ENCODE measurements around the gene ANKRA2. TPM values are rescaled to one million over a fixed set of nuclear protein-coding genes. Genes with fewer than 3 reads are reported as not detected.
A peak's percentile ranks its signal among the peaks of the same experiment; 100 is the strongest.

The ANKRA2 gene
- total and polyA plus RNA-seq, 9 of the 15 experiments (the other 6 are each of a cell fraction or from before 2014, with no cell fraction given): 7.9 to 28.7 (median 12.8) TPM

DNA sequence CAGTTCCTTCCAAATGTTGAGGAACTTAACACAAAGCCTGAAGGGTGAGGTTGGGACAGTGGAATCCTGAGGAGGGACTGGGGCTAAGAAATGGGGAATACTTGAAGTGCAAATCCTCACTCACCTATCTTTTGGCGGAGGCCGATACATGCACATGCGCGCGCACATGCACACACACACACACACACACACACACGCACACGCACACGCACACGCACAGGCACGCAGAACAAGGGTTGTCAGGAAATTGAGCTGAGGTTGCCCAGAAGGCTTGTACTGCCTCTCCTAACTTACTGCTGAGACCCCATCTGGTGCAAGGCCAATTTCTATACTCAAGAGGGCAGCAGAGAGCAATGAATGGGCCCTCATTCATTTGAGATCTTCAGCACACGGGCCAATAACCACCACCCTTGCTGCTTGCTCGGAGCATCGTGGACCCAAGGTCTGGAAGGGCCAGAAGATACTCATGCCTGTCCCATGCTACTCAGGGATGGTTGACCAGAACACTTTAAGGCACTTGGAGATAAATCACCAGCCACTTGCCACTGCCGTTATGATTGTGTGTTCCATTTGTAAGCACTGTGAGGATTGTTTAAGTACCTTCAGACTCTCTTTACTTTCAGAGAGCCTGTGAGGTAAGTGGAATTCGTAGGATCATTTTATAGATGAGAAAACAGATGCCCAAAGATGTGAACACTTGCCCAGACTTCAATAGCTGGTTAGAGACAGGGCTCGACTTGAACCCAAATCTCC is 45.7 kb downstream of the ANKRA2 start (continued):
- 0 out of 2 replicates have a peak, but pooled peaks have one; percentile 40 for TF ChIP-seq DEAF1 (CRISPR knock-in tag; IDR thresholded peaks at IDR 0.05)
- TF ChIP-seq CTBP1 (IDR thresholded peaks at IDR 0.05; ENCODE audit: borderline replicate concordance): peak; percentile 25; the same call in 1 of the 2 replicates
- 0 out of 2 replicates have a peak, but pooled peaks have one; percentile 17 for TF ChIP-seq LARP7 (IDR thresholded peaks at IDR 0.05)
- TF ChIP-seq ARID1B (IDR thresholded peaks at IDR 0.05): 0 out of 2 replicates have a peak, but pooled peaks have one; percentile 11
- TF ChIP-seq CHD4 (IDR thresholded peaks at IDR 0.05; ENCODE audit: insufficient read depth, insufficient replicate concordance, low read depth, low read length, poor library complexity, severe bottlenecking): no peak
- TF ChIP-seq MCM7 (IDR thresholded peaks at IDR 0.05): no peak
- no peak for TF ChIP-seq SRSF7 (optimal IDR thresholded peaks at IDR 0.05; ENCODE audit: low read depth, low read length)
- TF ChIP-seq MTA3 (IDR thresholded peaks at IDR 0.05; ENCODE audit: borderline replicate concordance): peak; percentile 54; the same call in 1 of the 2 replicates
- no peak for TF ChIP-seq ZBTB33 (CRISPR knock-in tag; IDR thresholded peaks at IDR 0.05)
- TF ChIP-seq, protein P1, sequence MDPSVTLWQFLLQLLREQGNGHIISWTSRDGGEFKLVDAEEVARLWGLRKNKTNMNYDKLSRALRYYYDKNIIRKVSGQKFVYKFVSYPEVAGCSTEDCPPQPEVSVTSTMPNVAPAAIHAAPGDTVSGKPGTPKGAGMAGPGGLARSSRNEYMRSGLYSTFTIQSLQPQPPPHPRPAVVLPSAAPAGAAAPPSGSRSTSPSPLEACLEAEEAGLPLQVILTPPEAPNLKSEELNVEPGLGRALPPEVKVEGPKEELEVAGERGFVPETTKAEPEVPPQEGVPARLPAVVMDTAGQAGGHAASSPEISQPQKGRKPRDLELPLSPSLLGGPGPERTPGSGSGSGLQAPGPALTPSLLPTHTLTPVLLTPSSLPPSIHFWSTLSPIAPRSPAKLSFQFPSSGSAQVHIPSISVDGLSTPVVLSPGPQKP (CRISPR knock-in tag; IDR thresholded peaks at IDR 0.05): no peak
- peak; percentile 53 for TF ChIP-seq SMC3 (conservative IDR thresholded peaks at IDR 0.05; ENCODE audit: insufficient read depth, low read depth, low read length)
- TF ChIP-seq, protein P2, sequence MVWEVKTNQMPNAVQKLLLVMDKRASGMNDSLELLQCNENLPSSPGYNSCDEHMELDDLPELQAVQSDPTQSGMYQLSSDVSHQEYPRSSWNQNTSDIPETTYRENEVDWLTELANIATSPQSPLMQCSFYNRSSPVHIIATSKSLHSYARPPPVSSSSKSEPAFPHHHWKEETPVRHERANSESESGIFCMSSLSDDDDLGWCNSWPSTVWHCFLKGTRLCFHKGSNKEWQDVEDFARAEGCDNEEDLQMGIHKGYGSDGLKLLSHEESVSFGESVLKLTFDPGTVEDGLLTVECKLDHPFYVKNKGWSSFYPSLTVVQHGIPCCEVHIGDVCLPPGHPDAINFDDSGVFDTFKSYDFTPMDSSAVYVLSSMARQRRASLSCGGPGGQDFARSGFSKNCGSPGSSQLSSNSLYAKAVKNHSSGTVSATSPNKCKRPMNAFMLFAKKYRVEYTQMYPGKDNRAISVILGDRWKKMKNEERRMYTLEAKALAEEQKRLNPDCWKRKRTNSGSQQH (CRISPR knock-in tag; IDR thresholded peaks at IDR 0.05): no peak; the same call in 1 of the 2 replicates
